Body of pancreas (tissue), 4 donors: Measurements from ENCODE around the gene MEF2B.

Experiments used
- CTCF ChIP-seq, 7 experiments: fragments of 450-650 bp in 4 of 7; fragments of 200-600 bp in 3 of 7; sonication (generic) in 3 of 7; IDR thresholded peaks; one replicate each; pipeline ENCODE4 v1.5.1; 2016 to 2019; ENCODE audit warnings: antibody characterized with exemption in 7 of 7
- POLR2A ChIP-seq, 3 donors: fragments of 450-650 bp; IDR thresholded peaks; one replicate each; pipeline ENCODE4 v1.6.1; 2016; ENCODE audit warnings: antibody characterized with exemption in 3 of 3, mild to moderate bottlenecking in 2 of 3

- TF ChIP-seq CTCF (IDR thresholded peaks at IDR 0.05), result no peak
- TF ChIP-seq POLR2A (IDR thresholded peaks at IDR 0.05), result no peak
Observed at GRCh38 chr19:19169236-19170052, 619 bp downstream of the MEF2B start.
